NAMALWA (cell line): ENCODE data around the gene GPX1.
A peak's percentile ranks its signal among the peaks of the same experiment; 100 is the strongest.
"Not testable (repeated sequence)": the region's sequence is repeated elsewhere in the genome, so short reads cannot be mapped to it uniquely, and the experiment has no call there.

ENCODE experiments used
- DNase-seq: peaks from one replicate; pipeline ENCODE4 v3.0.0-alpha.2; 2015; ENCODE audit warnings: low spot score

Gene GPX1

GRCh38 chr3:49357443-49358216, 523 bp downstream of the GPX1 start:
- not testable (repeated sequence) for DNase-seq

- DNase-seq, result not testable (repeated sequence)
Measured at GRCh38 chr3:49357095-49357442, 1.1 kb downstream of the GPX1 start.

GRCh38 chr3:49352890-49353421, 5.2 kb downstream of the GPX1 start:
- no peak for DNase-seq

GRCh38 chr3:49352281-49352680, 5.9 kb downstream of the GPX1 start:
- no peak for DNase-seq

- no peak for DNase-seq
Measured at GRCh38 chr3:49351521-49352011, 6.6 kb downstream of the GPX1 start.

DNA sequence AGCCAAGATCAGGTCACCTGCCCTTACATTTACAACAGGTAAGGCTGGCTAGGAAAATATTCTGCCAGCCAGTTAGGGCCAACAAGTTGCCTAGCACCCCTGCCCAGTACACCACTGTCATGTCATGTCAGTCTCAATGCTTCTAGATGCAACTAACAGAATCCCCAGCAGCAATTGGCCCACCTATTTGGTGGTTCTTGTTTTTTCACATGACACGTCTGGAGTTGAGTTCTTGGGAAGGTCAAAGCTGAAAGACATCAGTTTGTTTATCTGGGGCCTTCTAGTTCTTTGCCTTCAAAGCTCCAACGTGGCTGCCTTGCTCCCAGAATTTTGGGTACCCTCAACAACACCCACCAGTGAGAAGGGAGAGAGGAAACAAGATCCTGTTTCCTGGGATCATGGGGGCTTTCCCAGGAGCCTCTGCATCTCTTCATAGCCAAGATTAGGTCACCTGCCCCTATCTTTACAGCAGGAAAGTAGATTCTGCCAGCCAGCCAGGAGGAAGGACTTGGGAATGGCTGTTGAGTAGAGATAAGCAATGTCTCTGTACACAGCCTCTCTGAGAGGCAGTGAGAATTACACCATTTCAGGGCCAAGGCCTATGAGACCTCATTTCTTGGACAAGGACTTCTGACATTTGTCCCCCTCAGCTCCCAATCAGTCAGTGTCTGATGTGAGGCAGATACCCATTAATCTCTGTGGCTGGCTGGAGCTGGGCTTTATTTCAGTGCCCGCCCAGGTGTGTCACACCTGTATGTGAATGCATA, 8.6 kb downstream of the GPX1 start:
- no peak for DNase-seq

DNA sequence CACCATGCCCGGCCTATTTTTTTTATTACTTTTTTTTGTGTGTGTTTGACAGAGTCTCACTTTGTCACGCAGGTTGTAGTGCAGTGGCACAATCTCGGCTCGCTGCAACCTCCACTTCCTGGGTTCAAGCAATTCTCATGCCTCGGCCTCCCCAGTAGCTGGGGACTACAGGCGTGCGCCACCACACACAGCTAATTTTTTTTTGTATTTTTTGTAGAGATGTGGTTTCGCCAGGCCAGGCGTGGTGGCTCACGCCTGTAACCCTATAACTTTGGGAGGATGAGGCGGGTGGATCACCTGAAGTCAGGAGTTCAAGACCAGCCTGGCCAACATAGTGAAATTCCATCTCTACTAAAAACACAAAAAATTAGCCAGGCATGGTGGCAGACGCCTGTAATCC, 9.8 kb downstream of the GPX1 start:
- DNase-seq, result not testable (repeated sequence)

- no peak for DNase-seq
Measured at GRCh38 chr3:49346797-49347251, 11.3 kb downstream of the GPX1 start.

DNA sequence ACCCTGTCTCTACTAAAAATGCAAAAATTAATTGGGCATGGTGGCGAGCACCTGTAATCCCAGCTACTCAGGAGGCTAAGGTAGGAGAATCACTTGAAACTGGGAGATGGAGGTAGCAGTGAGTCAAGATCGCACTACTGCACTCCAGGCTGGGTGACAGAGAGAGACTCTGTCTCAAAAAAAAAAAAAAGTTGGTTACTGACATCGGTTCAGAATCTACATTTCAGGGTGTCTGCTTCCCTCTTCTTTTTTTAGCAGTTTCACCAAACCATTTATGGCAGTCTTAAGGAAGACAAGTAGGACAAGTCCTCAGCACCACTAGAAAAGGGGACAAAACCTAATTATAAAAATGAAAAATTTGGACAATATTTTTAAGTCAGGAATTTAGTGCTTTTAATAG, 15.0 kb downstream of the GPX1 start:
- DNase-seq, result no peak

DNA sequence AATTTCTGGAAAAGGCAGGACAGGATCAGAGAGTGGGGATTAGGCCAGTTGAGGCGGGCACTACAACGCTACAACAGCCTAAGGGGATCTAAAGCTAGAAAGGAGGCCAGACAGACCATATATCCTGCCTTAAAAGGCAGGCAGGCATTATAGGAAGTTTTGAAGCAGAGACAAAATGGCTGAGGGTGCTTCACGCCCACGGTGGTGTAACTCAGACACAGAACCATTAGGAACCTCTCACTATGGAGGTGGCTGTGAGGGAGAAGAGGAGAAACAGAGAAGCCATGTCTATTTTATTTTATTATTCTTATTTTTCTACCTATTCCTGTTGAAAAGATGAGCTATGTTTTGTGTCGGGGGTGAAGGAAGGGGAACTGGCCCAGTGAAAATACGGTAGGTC, 16.2 kb downstream of the GPX1 start:
- no peak for DNase-seq

DNA sequence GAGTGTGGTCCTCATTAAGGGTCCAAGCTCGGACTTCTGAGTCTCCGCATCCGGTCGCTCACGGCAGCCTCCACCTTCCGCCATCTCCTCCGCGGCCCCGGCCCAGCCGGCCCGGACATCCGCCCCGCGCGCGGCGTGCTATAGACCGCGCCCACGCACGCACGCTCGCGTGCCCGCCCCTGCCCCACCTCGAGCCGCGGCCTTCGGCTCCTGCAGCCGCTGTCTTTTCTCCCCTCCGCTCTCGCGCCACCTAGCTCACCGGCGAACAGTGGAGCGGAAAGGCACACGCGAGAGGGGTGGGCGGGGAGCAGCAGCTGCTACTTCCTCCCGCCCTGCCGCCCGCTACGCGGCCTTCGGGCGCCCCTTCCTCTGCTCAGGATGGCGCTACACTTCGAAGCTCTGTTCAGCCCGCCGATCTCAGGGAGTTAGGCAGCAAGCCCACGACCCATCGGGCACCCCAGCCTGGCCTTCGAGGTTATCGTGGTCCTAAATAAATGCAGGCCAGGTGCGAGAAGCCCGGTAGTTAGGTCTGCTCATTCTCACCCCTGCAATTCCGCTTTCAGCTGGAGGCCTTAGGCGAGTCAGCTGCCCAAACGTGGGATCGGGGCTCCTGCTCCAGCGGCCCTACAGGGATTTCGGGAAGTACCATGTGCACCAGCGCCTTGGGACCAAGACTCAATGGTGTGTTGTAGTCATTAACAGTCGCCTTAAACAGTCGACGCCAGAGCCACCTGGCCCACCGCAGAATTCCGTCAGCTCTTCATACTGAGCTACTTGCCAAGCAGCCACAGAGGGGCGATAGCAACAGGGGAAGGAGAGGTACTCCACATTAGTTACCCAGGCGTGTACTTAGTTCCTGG, 18.0 kb downstream of the GPX1 start, which contains the start of gene USP4:
USP4 (minus strand) TSS at position 113 of the 860 bp plus-strand sequence; CDS start at position 84, 29 bp downstream.
- peak; percentile 87 for DNase-seq

DNA sequence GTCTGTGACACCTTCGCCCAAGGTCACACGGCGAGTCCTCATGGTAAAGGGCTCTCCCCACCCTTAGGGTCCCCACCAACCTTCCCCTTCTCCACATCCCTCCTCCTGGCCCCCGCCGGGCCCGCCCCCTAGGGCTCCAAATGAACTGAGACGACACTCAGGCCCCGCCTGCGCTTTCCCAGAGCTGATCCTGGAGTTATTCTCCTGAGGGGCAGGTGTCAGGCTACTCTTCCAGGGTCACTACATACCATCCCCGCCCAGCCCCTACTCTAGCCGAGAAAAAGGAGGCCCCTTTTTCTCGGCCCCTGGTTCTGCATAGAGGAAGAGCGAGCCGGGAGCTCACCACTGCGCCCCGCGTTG, 18.6 kb downstream of the GPX1 start:
- no peak for DNase-seq

- DNase-seq, result no peak
Measured at GRCh38 chr3:49333916-49334633, 24.1 kb downstream of the GPX1 start.

GRCh38 chr3:49333091-49333490, 25.1 kb downstream of the GPX1 start:
- no peak for DNase-seq

DNA sequence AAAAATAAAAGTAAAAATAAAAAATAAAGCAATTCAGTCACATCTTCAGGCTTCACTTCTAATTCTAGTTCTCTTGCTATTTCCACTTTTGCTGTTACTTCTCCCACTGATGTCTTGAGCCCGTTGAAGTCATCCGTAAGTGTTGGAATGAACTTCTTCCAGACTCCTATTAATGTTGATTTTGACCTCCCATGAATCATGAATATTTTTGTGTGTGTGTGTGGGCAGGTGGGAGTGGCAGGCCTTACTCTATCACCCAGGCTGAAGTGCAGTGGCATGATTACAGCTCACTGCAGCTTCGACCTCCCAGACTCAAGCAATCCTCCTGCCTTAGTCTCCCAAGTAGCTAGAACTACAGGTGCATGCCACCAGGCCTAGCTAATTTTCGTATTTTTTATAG, 29.0 kb downstream of the GPX1 start:
- DNase-seq, result no peak

DNA sequence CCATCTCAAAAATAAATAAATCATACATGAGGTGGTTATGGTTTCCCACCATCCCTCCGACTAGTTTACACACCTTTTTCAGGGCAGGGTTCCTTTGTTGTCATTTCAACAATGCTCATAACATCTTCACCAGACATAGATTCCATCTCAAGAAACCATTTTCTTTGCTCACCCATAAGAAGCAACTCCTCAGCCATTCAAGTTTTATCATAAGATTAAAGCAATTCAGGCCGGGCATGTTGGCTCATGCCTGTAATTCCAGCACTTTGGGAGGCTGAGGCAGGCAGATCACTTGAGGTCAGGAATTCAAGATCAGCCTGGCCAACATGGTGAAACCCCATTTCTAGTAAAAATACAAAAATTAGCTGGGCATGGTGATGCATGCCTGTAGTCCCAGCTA, 29.8 kb downstream of the GPX1 start:
- not testable (repeated sequence) for DNase-seq

DNA sequence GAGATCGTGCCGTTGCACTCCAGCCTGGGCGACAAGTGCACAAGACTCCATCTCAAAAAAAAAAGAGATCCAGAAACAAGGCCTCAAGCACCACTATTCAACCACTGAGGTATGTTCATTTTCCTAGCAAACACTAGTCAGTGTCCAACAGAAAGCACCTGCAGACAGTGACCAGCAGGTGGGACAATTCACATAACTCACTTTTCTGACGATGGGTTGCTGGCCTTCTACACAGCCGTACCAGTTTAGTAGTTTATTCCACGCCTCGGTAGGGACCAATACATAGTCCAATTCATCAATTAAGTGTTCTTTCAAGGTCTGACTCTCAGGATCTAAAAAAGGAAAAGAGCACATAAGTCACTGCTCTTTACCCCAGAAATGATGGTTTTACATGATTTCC, 30.7 kb downstream of the GPX1 start:
- peak; percentile 10 for DNase-seq

DNA sequence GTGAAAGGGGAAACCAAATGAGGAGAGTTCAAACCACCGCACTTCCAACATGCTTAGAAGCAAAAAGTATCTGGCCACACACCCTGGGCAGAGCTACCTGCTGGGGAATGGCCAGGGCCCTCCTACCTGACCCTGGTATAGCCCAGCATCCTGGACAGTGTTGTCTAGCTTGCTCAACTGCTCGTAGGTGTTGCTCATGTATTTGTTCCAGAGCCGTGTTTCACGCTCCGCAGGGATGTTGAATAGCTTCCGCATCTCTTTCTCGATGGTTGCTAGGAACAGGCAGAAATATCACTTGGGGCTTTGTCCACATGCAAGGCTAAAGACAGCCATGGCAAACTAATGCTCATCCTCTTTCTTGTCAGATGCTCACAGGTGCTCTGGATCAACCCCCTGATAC, 33.4 kb downstream of the GPX1 start:
- DNase-seq, result no peak

- no peak for DNase-seq
Measured at GRCh38 chr3:49316696-49317457, 41.3 kb downstream of the GPX1 start.

- DNase-seq, result no peak
Measured at GRCh38 chr3:49313896-49314688, 44.1 kb downstream of the GPX1 start.
